Smooth muscle cell (in vitro differentiated cells): Measurements from ENCODE around the gene SYT1. TPM values are rescaled to one million over a fixed set of nuclear protein-coding genes. Genes with fewer than 3 reads are reported as not detected.

ENCODE experiments used
- DNase-seq: peaks from one replicate; lab custom pipeline; 2025; ENCODE audit not compliant: unreplicated experiment; lab: John Stamatoyannopoulos, UW
- H2AFZ ChIP-seq: fragments of 200-600 bp; sonication (generic); 2 replicates; pipeline ENCODE4 v1.6.0; 2016; ENCODE audit warnings: antibody characterized with exemption, low read depth, mild to moderate bottlenecking
- H3F3A ChIP-seq: fragments of 200-600 bp; sonication (generic); 2 replicates; pipeline ENCODE4 v1.6.0; 2017; ENCODE audit warnings: antibody characterized with exemption, low read depth
- H3K27ac ChIP-seq: fragments of 200-600 bp; sonication (generic); 2 replicates; pipeline ENCODE4 v1.5.1; 2016; ENCODE audit warnings: low read depth, mild to moderate bottlenecking
- H3K27me3 ChIP-seq: fragments of 200-600 bp; sonication (generic); 2 replicates; pipeline ENCODE4 v1.6.1; 2016; ENCODE audit warnings: low read depth, mild to moderate bottlenecking
- H3K36me3 ChIP-seq: fragments of 200-600 bp; sonication (generic); 2 replicates; pipeline ENCODE4 v1.5.1; 2016; ENCODE audit warnings: low read depth
- H3K4me1 ChIP-seq: fragments of 200-600 bp; sonication (generic); 2 replicates; pipeline ENCODE4 v1.5.1; 2016; ENCODE audit warnings: low read depth
- H3K4me2 ChIP-seq: fragments of 200-600 bp; sonication (generic); 2 replicates; pipeline ENCODE4 v1.6.0; 2016; ENCODE audit warnings: mild to moderate bottlenecking
- H3K4me3 ChIP-seq: fragments of 200-600 bp; sonication (generic); 2 replicates; pipeline ENCODE4 v1.5.1; 2016; ENCODE audit warnings: mild to moderate bottlenecking
- H3K79me2 ChIP-seq: fragments of 200-600 bp; sonication (generic); 2 replicates; pipeline ENCODE4 v1.6.0; 2016; ENCODE audit warnings: low read depth, mild to moderate bottlenecking
- H3K9ac ChIP-seq: fragments of 200-600 bp; sonication (generic); 2 replicates; pipeline ENCODE4 v1.6.0; 2016; ENCODE audit warnings: low read depth
- H3K9me3 ChIP-seq: fragments of 200-600 bp; sonication (generic); replicated peaks from 2 replicates; pipeline ENCODE4 v1.5.1; 2016; ENCODE audit warnings: low read depth
- H4K20me1 ChIP-seq: fragments of 200-600 bp; sonication (generic); 2 replicates; pipeline ENCODE4 v1.6.0; 2016; ENCODE audit warnings: low read depth
- CTCF ChIP-seq: fragments of 200-600 bp; sonication (generic); IDR thresholded peaks from 2 replicates; pipeline ENCODE4 v1.5.1; 2017; ENCODE audit warnings: borderline replicate concordance, mild to moderate bottlenecking, antibody characterized with exemption; ENCODE audit not compliant: insufficient read depth, poor library complexity, severe bottlenecking
- WGBS: methylation state at CpG from one replicate; pipeline ENCODE4 v1.1.7; 2016; ENCODE audit warnings: low lambda C conversion rate; 5-methylcytosine and 5-hydroxymethylcytosine counted together
- polyA plus RNA-seq: library from polyadenylated mRNA; unstranded; fragments of >200 nt; fragmentation: Nextera tagmentation; extraction: Ambion mirVana; gene quantifications from 2 replicates; pipeline ENCODE4 v1.2.1, GENCODE V29; 2016
- total RNA-seq: library from RNA; depleted of rRNA; stranded (reverse); fragments of >200 nt; gene quantifications from 2 replicates; pipeline ENCODE4 v1.2.3, GENCODE V29; 2014

SYT1 gene
- total and polyA plus RNA-seq, 2 experiments from 2014 or later = 5.2 to 10.2 TPM

- no peak for TF ChIP-seq CTCF
- Histone ChIP-seq H3F3A (no peaks in the 10 kb centered on the region), H2AFZ (no peak overlapping the region), H3K36me3 (no peaks in the 10 kb centered on the region), H3K4me1 (no peaks in the 10 kb centered on the region), H3K27me3 (no peaks in the 10 kb centered on the region), H3K9me3 (no peaks in the 10 kb centered on the region), H3K4me2 (no peak overlapping the region), H3K79me2 (no peaks in the 10 kb centered on the region), H3K4me3 (no peak overlapping the region), H3K9ac (no peak overlapping the region), H3K27ac (no peak overlapping the region), H4K20me1 (no peaks in the 10 kb centered on the region)
- WGBS = 85% methylated on average over 1 of the region's 1 CpG
- DNase-seq = no peak
These were observed 296.8 kb downstream of the SYT1 start for GRCh38 chr12:79161249-79161934.

GRCh38 chr12:79162147-79162772 is 297.7 kb downstream of the SYT1 start:
- Histone ChIP-seq H3F3A (no peaks in the 10 kb centered on the region), H3K9ac (no peak overlapping the region), H3K4me2 (no peak overlapping the region), H2AFZ (no peak overlapping the region), H3K4me1 (no peaks in the 10 kb centered on the region), H3K79me2 (no peaks in the 10 kb centered on the region), H3K4me3 (no peak overlapping the region), H3K27ac (no peak overlapping the region), H3K36me3 (no peaks in the 10 kb centered on the region), H3K27me3 (no peaks in the 10 kb centered on the region), H4K20me1 (no peaks in the 10 kb centered on the region), H3K9me3 (no peaks in the 10 kb centered on the region)
- WGBS = 86% methylated on average over 3 of the region's 3 CpGs
- no peak for DNase-seq
- no peak for TF ChIP-seq CTCF

DNA sequence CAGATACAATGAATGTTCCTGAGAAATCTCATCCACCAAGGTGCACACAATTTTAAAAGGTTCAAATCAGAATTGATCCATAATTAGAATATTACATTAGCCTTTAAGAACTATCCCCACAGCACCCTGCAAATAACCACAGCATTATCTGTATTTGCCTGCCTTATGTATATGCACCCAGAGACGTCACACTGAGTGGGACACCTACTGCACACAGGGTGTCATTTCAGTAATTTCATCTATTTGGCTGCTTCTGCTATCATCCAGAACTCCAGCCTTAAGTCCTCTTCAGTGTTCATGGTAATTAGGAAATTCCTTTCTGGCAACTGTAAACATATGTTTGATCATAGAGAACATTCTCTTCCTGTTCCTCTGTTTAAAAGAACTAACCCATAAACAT is 298.4 kb downstream of the SYT1 start:
- Histone ChIP-seq H3K4me2 (no peak overlapping the region), H3K9me3 (no peaks in the 10 kb centered on the region), H3K27me3 (no peaks in the 10 kb centered on the region), H4K20me1 (no peaks in the 10 kb centered on the region), H3K79me2 (no peaks in the 10 kb centered on the region), H3K9ac (no peak overlapping the region), H3K36me3 (no peaks in the 10 kb centered on the region), H3K27ac (no peak overlapping the region), H3F3A (no peaks in the 10 kb centered on the region), H3K4me3 (no peak overlapping the region), H2AFZ (no peak overlapping the region), H3K4me1 (no peaks in the 10 kb centered on the region)
- TF ChIP-seq CTCF = no peak
- WGBS = 67% methylated on average over 1 of the region's 1 CpG
- no peak for DNase-seq

DNA sequence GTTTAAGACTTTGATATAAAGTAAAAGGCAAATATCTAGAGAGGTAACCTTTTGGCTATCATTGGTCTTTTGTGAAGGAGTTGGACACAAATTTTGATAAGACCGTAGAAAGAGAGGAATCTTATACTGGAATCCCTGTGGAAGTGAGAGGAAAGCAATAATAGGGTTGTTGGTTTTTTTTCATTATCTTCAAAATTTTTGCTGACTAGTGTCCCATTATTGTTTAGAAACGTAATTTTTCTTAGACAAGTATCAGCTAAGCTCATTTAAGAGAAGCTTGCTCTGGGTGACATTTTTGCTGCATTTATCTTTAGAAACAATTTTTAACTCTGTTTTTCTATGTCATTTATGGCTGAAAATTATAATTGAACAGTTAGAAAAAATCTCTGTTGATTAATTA is 300.3 kb downstream of the SYT1 start:
- no peak for DNase-seq

More for the DNA sequence above, 300.3 kb downstream of the SYT1 start:
- no peaks in the 10 kb centered on the region for H3K4me1 ChIP-seq
- no peak overlapping the region for H3K4me2 ChIP-seq
- H3K79me2 ChIP-seq = no peaks in the 10 kb centered on the region
- no peak overlapping the region for H2AFZ ChIP-seq
- no peak overlapping the region for H3K4me3 ChIP-seq
- no peak overlapping the region for H3K9ac ChIP-seq
- H3K27ac ChIP-seq = no peak overlapping the region
- H3F3A ChIP-seq = no peaks in the 10 kb centered on the region
- H3K9me3 ChIP-seq = no peaks in the 10 kb centered on the region
- 100% methylated on average over 2 of the region's 2 CpGs for WGBS
- H4K20me1 ChIP-seq = no peaks in the 10 kb centered on the region
- TF ChIP-seq CTCF = no peak
- H3K27me3 ChIP-seq = no peaks in the 10 kb centered on the region
- no peaks in the 10 kb centered on the region for H3K36me3 ChIP-seq
